Measurements from ENCODE around the gene VPS54.

GRCh38 chr2:63992061-63992685 is 27.1 kb downstream of the VPS54 start:
- TF ChIP-seq POLR2A (IDR thresholded peaks at IDR 0.05), result no peak
- no peak for TF ChIP-seq CTCF (IDR thresholded peaks at IDR 0.05)
